DND-41 (cell line): ENCODE results near the gene PKDCC.

ENCODE experiments used
- ATAC-seq: fragments of 200-7000 bp; cut with Tn5 transposase; 3 replicates; pipeline ENCODE4 v1.9.1; 2021; ENCODE audit warnings: low read depth; ENCODE audit not compliant: insufficient read depth
- DNase-seq: peaks from one replicate; pipeline ENCODE4 v3.0.0-alpha.2; 2020
- H2AFZ ChIP-seq: 2 replicates; pipeline ENCODE4 v1.6.0; 2012; ENCODE audit warnings: low read depth, low read length
- H3K27ac ChIP-seq: 2 replicates; pipeline ENCODE4 v1.5.1; 2012; ENCODE audit warnings: low read length, inconsistent platforms
- H3K27me3 ChIP-seq: fragments of 200-600 bp; sonication (generic); 2 replicates; pipeline ENCODE4 v1.6.0; 2012; ENCODE audit warnings: low read length, mild to moderate bottlenecking, inconsistent platforms; ENCODE audit not compliant: insufficient read depth, poor library complexity
- H3K36me3 ChIP-seq: 2 replicates; pipeline ENCODE4 v1.5.1; 2012; ENCODE audit warnings: low read length, inconsistent platforms; ENCODE audit not compliant: insufficient read depth
- H3K4me1 ChIP-seq: 2 replicates; pipeline ENCODE4 v1.5.1; 2012; ENCODE audit warnings: mild to moderate bottlenecking, low read length; ENCODE audit not compliant: insufficient read depth
- H3K4me2 ChIP-seq: 2 replicates; pipeline ENCODE4 v1.6.0; 2012; ENCODE audit warnings: mild to moderate bottlenecking, moderate library complexity, low read length, inconsistent platforms; ENCODE audit not compliant: insufficient read depth
- H3K4me3 ChIP-seq, 2 experiments: fragments of 200-600 bp in 1 of 2; shearing (Covaris generic) in 1 of 2; 2 replicates each; pipeline ENCODE4 v1.5.1; 2012 to 2016; ENCODE audit warnings: inconsistent platforms in 2 of 2, low read length in 2 of 2, mild to moderate bottlenecking in 2 of 2, low read depth in 1 of 2, moderate library complexity in 1 of 2
- H3K79me2 ChIP-seq: 2 replicates; pipeline ENCODE4 v1.6.0; 2012; ENCODE audit warnings: low read length, inconsistent platforms; ENCODE audit not compliant: insufficient read depth
- H3K9ac ChIP-seq: 2 replicates; pipeline ENCODE4 v1.6.0; 2012; ENCODE audit warnings: low read depth, mild to moderate bottlenecking, inconsistent platforms, low read length, moderate library complexity
- H3K9me3 ChIP-seq: 2 replicates; pipeline ENCODE4 v1.5.1; 2012; ENCODE audit warnings: low read length, moderate library complexity, mild to moderate bottlenecking, inconsistent platforms; ENCODE audit not compliant: insufficient read depth, severe bottlenecking
- H4K20me1 ChIP-seq: 2 replicates; pipeline ENCODE4 v1.6.0; 2012; ENCODE audit warnings: low read length; ENCODE audit not compliant: insufficient read depth
- EZH2 ChIP-seq: IDR thresholded peaks from 3 replicates; pipeline ENCODE4 v1.6.1; 2012; ENCODE audit warnings: borderline replicate concordance, low read depth, mild to moderate bottlenecking, moderate library complexity, low read length, inconsistent platforms; ENCODE audit not compliant: severe bottlenecking
- TF ChIP-seq, protein P1 (sequence below): IDR thresholded peaks from 2 replicates; pipeline ENCODE4 v1.5.1; 2012; ENCODE audit warnings: borderline replicate concordance, low read length, moderate library complexity, mild to moderate bottlenecking; ENCODE audit not compliant: poor library complexity, severe bottlenecking; ENCODE audit errors: extremely low read depth

PKDCC gene

GRCh38 chr2:42096869-42097591 is 49.2 kb downstream of the PKDCC start:
- DNase-seq = no peak
- Histone ChIP-seq H3K79me2 (no peaks in the 10 kb centered on the region), H3K27ac (no peak overlapping the region), H3K4me1 (no peaks in the 10 kb centered on the region; the same call in 1 of the 2 replicates), H3K9ac (no peak overlapping the region), H2AFZ (no peak overlapping the region), H3K4me3 (no peak overlapping the region), H4K20me1 (no peaks in the 10 kb centered on the region), H3K27me3 (no peaks in the 10 kb centered on the region), H3K36me3 (no peaks in the 10 kb centered on the region), H3K4me2 (no peak overlapping the region), H3K9me3 (peaks cover 4% of the 10 kb centered on the region)
- TF ChIP-seq, protein P1, sequence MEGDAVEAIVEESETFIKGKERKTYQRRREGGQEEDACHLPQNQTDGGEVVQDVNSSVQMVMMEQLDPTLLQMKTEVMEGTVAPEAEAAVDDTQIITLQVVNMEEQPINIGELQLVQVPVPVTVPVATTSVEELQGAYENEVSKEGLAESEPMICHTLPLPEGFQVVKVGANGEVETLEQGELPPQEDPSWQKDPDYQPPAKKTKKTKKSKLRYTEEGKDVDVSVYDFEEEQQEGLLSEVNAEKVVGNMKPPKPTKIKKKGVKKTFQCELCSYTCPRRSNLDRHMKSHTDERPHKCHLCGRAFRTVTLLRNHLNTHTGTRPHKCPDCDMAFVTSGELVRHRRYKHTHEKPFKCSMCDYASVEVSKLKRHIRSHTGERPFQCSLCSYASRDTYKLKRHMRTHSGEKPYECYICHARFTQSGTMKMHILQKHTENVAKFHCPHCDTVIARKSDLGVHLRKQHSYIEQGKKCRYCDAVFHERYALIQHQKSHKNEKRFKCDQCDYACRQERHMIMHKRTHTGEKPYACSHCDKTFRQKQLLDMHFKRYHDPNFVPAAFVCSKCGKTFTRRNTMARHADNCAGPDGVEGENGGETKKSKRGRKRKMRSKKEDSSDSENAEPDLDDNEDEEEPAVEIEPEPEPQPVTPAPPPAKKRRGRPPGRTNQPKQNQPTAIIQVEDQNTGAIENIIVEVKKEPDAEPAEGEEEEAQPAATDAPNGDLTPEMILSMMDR = no peak
- no peak for TF ChIP-seq EZH2
- ATAC-seq = no peak; the same call in 2 of the 3 replicates

GRCh38 chr2:42098571-42099437 is 51.0 kb downstream of the PKDCC start:
- 0 out of 2 replicates have a peak overlapping the region, but pooled peaks have one; percentile 29 for H3K27ac ChIP-seq
- H3K4me1 ChIP-seq = no peaks in the 10 kb centered on the region; the same call in 1 of the 2 replicates
- H3K4me3 ChIP-seq = no peak overlapping the region
- H3K9me3 ChIP-seq = peaks cover 4% of the 10 kb centered on the region
- TF ChIP-seq, protein P1 = no peak
- no peak for TF ChIP-seq EZH2
- H3K79me2 ChIP-seq = no peaks in the 10 kb centered on the region
- H3K9ac ChIP-seq = no peak overlapping the region
- DNase-seq (no peak), ATAC-seq (no peak)
- H3K27me3 ChIP-seq = no peaks in the 10 kb centered on the region
- H4K20me1 ChIP-seq = no peaks in the 10 kb centered on the region
- no peak overlapping the region for H3K4me2 ChIP-seq
- no peaks in the 10 kb centered on the region for H3K36me3 ChIP-seq
- H2AFZ ChIP-seq = peak overlapping the region; percentile 13; the same call in 1 of the 2 replicates

DNA sequence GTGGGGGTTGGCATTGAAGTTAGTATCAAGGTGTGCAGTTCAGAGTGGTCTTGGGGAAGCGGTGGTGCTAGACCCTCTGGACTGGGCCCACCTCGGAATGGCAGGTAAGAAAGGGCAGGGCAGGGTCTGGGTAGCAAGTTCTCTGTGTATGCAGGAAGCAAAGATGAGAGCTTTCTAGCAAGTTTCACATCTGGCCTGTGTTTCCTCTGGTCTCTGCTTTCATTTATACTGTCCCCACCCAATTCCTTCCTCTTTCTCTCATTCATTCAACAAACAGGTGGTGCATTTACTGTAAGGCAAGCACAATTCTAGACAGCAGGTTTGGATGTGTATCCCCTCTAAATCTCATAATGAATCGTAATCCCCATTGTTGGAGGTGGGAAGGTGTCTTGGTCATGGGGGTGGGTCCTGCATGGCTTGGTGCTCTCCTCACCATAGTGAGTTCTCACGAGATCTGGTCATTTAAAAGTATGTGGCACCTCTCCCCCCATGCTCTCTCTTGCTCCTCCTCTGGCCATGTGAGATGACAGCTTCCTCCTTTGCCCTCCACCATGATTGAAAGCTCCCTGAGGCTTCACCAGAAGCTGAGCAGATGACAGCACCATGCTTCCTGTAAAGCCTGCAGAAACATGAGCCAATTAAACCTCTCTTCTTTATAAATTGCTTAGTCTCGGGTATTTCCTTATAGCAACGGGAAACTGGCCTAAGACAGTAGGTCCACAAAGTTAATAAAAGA is 51.8 kb downstream of the PKDCC start:
- H3K79me2 ChIP-seq = no peaks in the 10 kb centered on the region
- H3K27me3 ChIP-seq = no peaks in the 10 kb centered on the region
- no peak for TF ChIP-seq EZH2
- TF ChIP-seq, protein P1 = no peak
- H3K4me2 ChIP-seq = no peak overlapping the region
- peaks cover 4% of the 10 kb centered on the region for H3K9me3 ChIP-seq
- ATAC-seq = no peak
- no peaks in the 10 kb centered on the region for H3K36me3 ChIP-seq
- no peak for DNase-seq
- no peak overlapping the region for H3K27ac ChIP-seq
- H3K4me3 ChIP-seq = no peak overlapping the region
- no peaks in the 10 kb centered on the region for H4K20me1 ChIP-seq
- H3K4me1 ChIP-seq = peaks cover 3% of the 10 kb centered on the region
- H2AFZ ChIP-seq = no peak overlapping the region
- H3K9ac ChIP-seq = no peak overlapping the region
